Activated CD4-positive, alpha-beta T cell treated with anti-CD3 and anti-CD28 coated beads, Interleukin-2, amount 10 ng/mL, durations not matched to agents 24 days and 14 days (primary cell): ENCODE data around the gene PPP2R1B. TPM values are rescaled to one million over a fixed set of nuclear protein-coding genes. Genes with fewer than 3 reads are reported as not detected.

Experiments
- DNase-seq: peaks from one replicate; pipeline ENCODE4 v3.0.0; 2022
- H3K27ac Mint-ChIP-seq: one replicate; pipeline ENCODE4 v1.8.0; 2022; ENCODE audit warnings: mild to moderate bottlenecking, mixed read lengths
- H3K27me3 Mint-ChIP-seq: one replicate; pipeline ENCODE4 v1.8.0; 2022; ENCODE audit warnings: mixed read lengths
- H3K36me3 Mint-ChIP-seq: one replicate; pipeline ENCODE4 v1.8.0; 2022; ENCODE audit warnings: low read depth, mild to moderate bottlenecking, mixed read lengths
- H3K4me1 Mint-ChIP-seq: one replicate; pipeline ENCODE4 v1.8.0; 2021; ENCODE audit warnings: mixed read lengths
- H3K4me3 Mint-ChIP-seq: one replicate; pipeline ENCODE4 v1.8.0; 2022; ENCODE audit warnings: mild to moderate bottlenecking, moderate library complexity, mixed read lengths
- H3K9me3 Mint-ChIP-seq: one replicate; pipeline ENCODE4 v1.8.0; 2021; ENCODE audit warnings: mixed read lengths
- intact Hi-C: fragments of 100-400 bp; cut with micrococcal nuclease; formaldehyde crosslinking; loops from one replicate; pipeline ENCODE4 v1.15.1; 2023
- total RNA-seq: library from RNA; stranded (reverse); gene quantifications from 2 replicates; pipeline ENCODE4 v1.2.3, GENCODE V29; 2022

PPP2R1B gene
- 63.2 and 63.6 TPM in 2 replicates for total RNA-seq

DNA sequence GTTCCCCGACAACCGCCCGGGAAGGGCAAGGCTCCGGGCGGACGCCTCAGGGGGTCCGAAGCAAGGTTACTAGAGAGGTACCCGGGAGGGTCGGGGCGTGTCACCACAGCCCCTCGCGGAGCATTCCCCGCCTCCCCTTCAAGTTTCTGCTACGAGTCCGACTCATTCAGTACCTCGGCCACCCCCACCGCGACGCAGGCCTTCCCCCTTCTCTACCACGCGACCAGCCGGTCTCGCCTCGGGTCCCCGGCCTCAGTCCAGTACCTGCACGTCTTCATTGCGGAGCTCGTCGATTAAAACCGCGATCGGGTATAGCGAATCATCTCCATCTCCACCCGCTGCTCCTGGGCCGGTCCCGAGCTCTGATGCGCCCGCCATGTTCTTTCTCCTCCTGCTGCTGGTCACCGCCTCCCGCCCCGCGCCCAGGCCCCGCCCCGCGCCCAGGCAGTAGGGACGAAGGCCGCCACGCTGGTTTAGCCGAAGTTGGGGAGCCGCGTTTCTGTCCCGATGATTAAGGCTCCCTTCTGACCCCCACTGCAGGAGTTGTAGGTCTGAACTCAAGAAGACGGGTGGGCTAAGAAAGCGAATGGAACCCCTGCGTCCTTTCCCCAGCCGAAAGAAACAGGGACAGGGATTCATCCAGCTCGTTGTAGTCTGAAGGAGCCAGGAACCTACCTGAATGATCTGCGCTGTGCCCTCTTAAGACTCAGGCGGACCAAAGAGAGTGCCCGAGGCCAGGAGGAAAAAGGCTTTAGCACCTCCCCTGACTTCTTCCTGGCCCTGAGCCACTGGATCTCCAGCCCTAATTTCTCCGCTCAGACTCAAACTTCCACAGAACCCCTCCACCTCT is at the start of gene PPP2R1B:
Gene PPP2R1B (minus strand): TSS at position 406 of the 850 bp plus-strand sequence. CDS start 28 bp downstream, at position 378.
- peak within 1 kb of the TSS; percentile 98 for H3K27ac Mint-ChIP-seq
- intact Hi-C loops: loop anchor here (1.0 to 5.0 kb wide), 6 partner anchors 75 to 306 kb away; partner anchors contain the start of genes CFAP68, DLAT, FDXACB1 and NKAPD1
- H3K27me3 Mint-ChIP-seq: no peaks in the 10 kb centered on the region
- peak; percentile 91 for DNase-seq
- H3K36me3 Mint-ChIP-seq: peaks cover 35% of the 10 kb centered on the region
- peak within 1 kb of the TSS; percentile 85 for H3K4me3 Mint-ChIP-seq
- H3K4me1 Mint-ChIP-seq: peaks cover 31% of the 10 kb centered on the region
- no peaks in the 10 kb centered on the region for H3K9me3 Mint-ChIP-seq

DNA sequence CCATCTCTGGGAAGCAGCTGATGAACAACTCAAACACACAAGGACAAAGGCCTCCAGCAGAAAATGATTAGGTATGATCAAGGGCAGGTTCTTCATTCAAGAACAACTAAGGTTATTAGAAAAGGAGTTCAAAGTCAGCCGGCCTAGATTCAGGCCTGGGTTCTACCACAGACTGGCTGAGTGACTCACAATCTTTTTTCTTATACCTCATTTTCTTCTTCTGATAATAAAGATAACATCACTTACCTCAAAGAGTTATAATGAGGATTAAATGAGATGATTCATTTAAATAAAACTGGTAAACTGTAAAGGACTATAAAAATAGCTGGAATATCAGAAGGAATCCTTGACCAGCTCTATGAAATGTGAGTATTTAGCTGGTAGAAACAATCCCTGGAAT is 49.3 kb upstream of the PPP2R1B start:
- intact Hi-C loops: no loop called here
- Mint-ChIP-seq H3K4me1 (no peaks in the 10 kb centered on the region), H3K27ac (no peak overlapping the region), H3K27me3 (no peaks in the 10 kb centered on the region), H3K9me3 (no peaks in the 10 kb centered on the region), H3K36me3 (peaks cover 23% of the 10 kb centered on the region), H3K4me3 (no peak overlapping the region)
- no peak for DNase-seq

DNA sequence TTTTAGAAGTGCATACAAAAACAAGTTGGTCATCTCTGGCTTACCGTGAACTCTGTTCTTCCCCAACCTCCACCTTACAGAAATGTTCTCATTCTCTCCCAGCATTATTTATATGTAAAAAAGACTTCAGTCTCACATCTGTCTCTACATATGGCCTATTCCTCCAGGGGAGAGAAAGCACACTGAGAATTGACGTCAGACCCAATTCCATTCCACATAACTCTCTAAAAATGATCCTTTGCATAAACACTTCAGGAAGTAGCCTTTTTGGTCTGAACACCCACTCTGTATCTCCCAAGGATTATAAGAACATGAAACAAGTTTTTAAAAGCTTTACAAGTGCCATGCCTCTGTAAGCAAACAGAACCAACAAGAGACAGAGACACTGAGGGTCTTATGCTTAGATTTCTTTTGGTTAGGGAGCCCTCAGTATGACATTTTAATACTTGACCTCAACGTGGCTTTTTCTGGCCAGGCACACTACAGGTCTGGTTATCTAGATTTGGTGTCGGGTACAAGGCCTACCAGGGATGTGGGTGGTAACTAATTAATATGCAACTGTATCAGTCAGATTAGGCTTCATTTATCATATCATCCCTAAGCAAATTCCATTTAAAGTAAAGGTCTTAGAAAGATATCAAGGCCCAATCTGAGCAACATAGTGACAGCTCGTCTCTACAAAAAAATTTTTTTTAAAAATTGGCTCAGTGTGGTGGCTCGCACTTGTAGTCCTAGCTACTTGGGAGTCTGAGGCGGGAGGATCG is 48.5 kb upstream of the PPP2R1B start:
- intact Hi-C loops: no loop called here
- Mint-ChIP-seq H3K9me3 (no peaks in the 10 kb centered on the region), H3K36me3 (peaks cover 19% of the 10 kb centered on the region), H3K27ac (no peak overlapping the region), H3K4me3 (no peak overlapping the region), H3K4me1 (no peaks in the 10 kb centered on the region), H3K27me3 (no peaks in the 10 kb centered on the region)
- DNase-seq: no peak

DNA sequence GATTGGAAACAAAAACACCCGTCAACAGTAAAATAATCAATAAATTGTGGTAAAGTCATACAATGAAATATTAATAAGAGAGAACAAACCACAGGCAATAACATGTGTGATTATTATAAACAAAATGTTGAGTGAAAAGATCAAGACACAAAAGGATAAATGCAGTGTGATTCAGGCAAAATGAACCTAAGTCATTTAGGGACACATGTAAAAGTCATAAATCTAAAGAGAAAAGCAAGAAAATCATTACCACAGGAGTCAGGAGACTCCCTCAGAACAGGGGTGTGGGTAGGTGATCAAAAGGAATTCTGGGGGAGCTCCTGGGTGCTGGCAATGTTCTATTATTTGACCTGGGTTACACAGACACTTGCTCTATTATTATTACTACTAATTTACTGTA is 47.9 kb upstream of the PPP2R1B start:
- Mint-ChIP-seq H3K27me3 (no peaks in the 10 kb centered on the region), H3K4me1 (no peaks in the 10 kb centered on the region), H3K36me3 (peaks cover 19% of the 10 kb centered on the region), H3K27ac (no peak overlapping the region), H3K4me3 (no peak overlapping the region), H3K9me3 (no peaks in the 10 kb centered on the region)
- no peak for DNase-seq
- intact Hi-C loops: no loop called here

DNA sequence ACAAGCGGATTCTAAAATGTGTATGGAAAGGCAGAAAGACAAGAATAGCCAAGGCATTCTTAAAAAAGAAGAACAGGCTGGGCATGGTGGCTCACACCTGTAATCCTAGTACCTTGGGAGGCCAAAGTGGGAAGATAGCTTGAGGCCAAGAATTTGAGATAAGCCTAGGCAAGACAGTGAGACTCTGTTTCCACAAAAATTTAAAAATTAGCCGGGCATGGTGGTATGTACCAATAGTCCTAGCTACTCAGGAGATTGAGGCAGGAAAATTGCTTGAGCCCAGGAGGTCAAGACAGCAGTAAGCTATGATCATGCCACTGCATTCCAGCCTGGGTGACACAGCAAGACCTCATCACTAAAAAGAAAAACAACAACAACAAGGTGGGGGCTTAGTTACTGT is 46.0 kb upstream of the PPP2R1B start:
- Mint-ChIP-seq H3K4me1 (no peaks in the 10 kb centered on the region), H3K9me3 (no peaks in the 10 kb centered on the region), H3K4me3 (no peak overlapping the region), H3K36me3 (peaks cover 29% of the 10 kb centered on the region), H3K27ac (no peak overlapping the region), H3K27me3 (no peaks in the 10 kb centered on the region)
- intact Hi-C loops: no loop called here
- DNase-seq: no peak

DNA sequence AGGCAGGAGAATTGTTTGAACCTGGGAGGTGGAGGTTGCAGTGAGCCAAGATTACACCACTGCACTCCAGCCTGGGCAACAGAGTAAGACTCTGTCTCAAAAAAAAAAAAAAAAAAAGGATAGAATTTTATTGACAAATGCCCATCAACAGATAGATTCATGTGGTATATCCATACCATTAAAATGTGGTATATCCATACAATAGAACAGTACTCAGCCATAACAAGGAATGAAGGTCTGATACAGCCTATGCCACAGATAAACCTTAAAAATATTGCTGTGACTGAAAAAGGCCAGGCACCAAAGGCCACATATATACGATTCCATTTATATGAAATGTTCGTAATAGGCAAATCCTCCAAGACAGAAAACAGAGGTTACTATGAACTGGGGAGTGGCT is 45.3 kb upstream of the PPP2R1B start:
- Mint-ChIP-seq H3K4me3 (no peak overlapping the region), H3K36me3 (peaks cover 31% of the 10 kb centered on the region), H3K4me1 (no peaks in the 10 kb centered on the region), H3K27me3 (no peaks in the 10 kb centered on the region), H3K9me3 (no peaks in the 10 kb centered on the region), H3K27ac (no peak overlapping the region)
- no peak for DNase-seq
- intact Hi-C loops: no loop called here

DNA sequence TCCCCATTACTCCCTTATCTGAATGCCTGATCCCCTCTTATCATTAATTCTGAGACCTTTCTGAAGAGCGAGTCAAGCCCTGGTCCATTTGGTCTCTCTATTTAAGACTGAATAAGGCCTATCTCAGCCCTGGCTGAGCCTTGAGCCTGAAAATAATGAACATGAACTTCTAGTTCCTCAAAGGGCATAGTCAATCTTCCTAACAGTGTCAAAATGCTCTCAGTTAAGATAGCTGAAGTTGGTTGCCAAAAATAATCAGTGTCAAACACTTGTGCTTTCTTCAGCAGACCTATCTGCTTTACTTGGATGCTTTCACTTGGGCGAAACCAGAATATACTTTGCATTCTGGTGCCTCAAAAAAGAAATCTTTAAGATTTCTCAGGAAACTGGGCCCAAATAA is 42.6 kb upstream of the PPP2R1B start:
- H3K27ac Mint-ChIP-seq: no peak overlapping the region
- no peaks in the 10 kb centered on the region for H3K27me3 Mint-ChIP-seq
- H3K4me1 Mint-ChIP-seq: peaks cover 3% of the 10 kb centered on the region
- DNase-seq: no peak
- no peak overlapping the region for H3K4me3 Mint-ChIP-seq
- intact Hi-C loops: no loop called here
- no peaks in the 10 kb centered on the region for H3K9me3 Mint-ChIP-seq
- peaks cover 39% of the 10 kb centered on the region for H3K36me3 Mint-ChIP-seq

DNA sequence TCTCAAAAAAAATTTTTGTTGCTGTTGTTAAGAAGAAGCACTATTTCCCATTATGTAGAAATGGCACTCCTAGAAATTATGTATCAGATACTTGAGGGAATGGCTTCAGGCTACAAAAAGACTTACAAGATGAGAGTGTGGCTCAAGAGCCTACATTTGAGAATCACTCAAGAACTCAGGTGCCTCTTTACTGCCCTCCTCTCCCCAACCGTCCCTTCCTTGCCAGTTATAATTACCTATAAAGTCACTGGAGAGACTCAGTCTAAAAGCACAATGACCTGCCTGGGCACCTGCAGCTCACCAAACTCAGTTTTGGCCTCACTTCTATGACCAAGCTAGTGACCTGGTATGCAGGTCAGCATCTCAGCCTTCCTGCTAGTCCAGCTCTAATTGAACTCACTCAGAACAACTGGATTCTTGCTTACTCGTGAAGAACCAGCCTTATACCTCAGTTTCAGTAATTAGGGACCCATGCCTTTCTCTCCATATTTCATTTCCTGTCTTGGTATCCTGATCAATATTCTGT is 41.9 kb upstream of the PPP2R1B start:
- Mint-ChIP-seq H3K27me3 (no peaks in the 10 kb centered on the region), H3K9me3 (no peaks in the 10 kb centered on the region), H3K4me1 (peaks cover 3% of the 10 kb centered on the region), H3K4me3 (no peak overlapping the region), H3K27ac (no peak overlapping the region), H3K36me3 (peaks cover 43% of the 10 kb centered on the region)
- intact Hi-C loops: no loop called here
- DNase-seq: no peak

DNA sequence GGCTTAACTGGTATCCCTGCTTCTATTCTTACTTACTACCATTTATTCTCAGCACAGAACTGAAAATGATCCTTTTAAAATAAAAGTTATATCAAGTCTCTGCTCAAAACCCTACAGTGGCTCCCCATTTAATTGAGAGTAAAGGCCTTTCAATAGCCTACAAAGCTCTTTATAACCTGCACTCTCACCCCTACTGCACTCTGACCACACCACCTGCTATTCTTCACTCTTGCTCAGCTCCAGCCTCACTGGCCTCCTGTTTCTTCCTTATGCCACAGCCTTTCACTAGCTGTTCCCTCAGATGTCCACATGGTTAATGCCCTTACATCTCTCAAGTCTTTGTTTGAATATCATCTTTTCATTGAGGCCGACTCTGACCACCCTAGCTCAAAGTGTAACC is 40.9 kb upstream of the PPP2R1B start:
- no peaks in the 10 kb centered on the region for H3K27me3 Mint-ChIP-seq
- intact Hi-C loops: no loop called here
- peaks cover 40% of the 10 kb centered on the region for H3K36me3 Mint-ChIP-seq
- H3K9me3 Mint-ChIP-seq: no peaks in the 10 kb centered on the region
- H3K27ac Mint-ChIP-seq: no peak overlapping the region
- no peak for DNase-seq
- peaks cover 3% of the 10 kb centered on the region for H3K4me1 Mint-ChIP-seq
- no peak overlapping the region for H3K4me3 Mint-ChIP-seq

DNA sequence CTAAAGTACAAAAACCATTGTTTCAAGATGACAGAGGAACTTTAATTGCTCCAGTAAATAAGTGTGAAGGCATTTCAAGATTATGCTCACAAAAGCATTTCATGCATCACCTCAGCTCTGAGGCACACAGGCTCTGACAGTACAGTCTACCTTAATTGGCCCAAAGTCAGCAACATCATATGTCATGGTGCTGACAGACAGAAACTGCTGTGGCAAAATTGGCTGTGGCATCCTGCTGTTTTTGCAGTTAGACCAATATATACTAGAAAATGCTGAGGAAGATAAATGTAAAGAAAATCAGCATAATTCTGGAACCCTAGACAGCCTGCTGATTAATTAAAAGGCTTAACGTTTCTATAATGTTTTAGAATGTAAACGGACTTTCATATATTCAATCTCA is 34.9 kb upstream of the PPP2R1B start:
- no peak for DNase-seq
- peaks cover 14% of the 10 kb centered on the region for H3K4me1 Mint-ChIP-seq
- peaks cover 42% of the 10 kb centered on the region for H3K36me3 Mint-ChIP-seq
- no peak overlapping the region for H3K27ac Mint-ChIP-seq
- H3K4me3 Mint-ChIP-seq: no peak overlapping the region
- H3K9me3 Mint-ChIP-seq: peaks cover 4% of the 10 kb centered on the region
- intact Hi-C loops: no loop called here
- no peaks in the 10 kb centered on the region for H3K27me3 Mint-ChIP-seq

DNA sequence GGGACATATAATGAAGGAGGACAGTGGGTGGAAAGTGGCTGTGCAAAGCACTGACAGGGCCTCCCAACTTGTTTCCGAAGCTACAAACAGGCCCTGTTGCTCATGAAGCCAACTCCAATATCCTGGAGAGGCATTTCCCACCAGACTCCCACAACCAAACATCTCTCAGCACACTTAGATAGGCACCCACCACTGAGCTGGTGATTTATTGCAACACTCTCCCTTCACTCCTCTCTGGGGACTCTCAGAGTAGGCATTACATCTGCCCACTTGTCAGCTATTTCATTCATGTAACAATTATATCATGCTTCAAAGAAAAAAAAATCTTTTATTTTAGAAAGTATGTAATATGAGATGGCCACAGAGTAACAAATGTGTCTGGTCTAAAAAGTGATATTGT is 32.1 kb upstream of the PPP2R1B start:
- Mint-ChIP-seq H3K9me3 (peaks cover 4% of the 10 kb centered on the region), H3K4me1 (peaks cover 10% of the 10 kb centered on the region), H3K4me3 (no peak overlapping the region), H3K36me3 (peaks cover 37% of the 10 kb centered on the region), H3K27ac (no peak overlapping the region), H3K27me3 (no peaks in the 10 kb centered on the region)
- intact Hi-C loops: no loop called here
- DNase-seq: no peak

DNA sequence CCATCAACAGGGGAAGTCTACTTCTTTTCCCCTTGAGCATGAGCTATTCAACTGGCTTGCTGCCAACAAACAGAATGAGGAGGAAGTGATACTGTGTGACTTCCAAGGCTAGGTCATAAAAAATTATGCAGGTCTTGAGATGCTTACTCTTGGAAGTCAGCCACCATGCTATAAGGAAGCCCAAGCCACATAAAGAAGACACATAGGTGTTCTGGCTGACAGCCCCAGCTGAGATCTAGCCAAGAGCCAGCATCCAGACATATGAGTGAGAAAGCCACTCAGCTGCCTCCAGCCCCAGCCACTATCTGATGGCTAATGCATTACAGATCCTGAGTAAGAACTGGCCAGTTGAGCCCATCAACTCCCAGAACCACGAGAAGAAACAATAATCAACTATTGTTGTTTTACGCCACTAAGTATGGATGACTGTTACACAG is 31.0 kb upstream of the PPP2R1B start:
- H3K4me1 Mint-ChIP-seq: peaks cover 10% of the 10 kb centered on the region
- H3K36me3 Mint-ChIP-seq: peaks cover 36% of the 10 kb centered on the region
- intact Hi-C loops: no loop called here

DNA sequence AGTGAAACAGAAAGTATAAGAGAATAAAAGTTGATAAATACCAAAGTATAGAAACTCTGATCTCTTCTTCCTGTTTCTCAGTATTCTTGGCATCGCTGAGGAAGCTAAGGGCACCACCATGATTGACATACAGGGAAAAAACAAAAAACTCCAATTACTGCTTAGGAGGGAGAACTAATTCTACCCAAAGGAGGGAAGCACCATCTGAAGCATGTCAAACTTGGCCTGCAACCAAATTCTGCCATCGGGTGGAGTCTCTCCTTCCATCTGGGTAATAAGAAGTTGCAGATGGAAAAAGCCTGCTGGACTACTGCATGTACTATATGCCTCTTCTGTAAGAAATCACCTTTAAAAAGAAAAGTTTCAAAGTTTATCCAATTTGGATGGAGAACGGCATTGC is 30.5 kb upstream of the PPP2R1B start:
- DNase-seq: no peak
- Mint-ChIP-seq H3K27me3 (no peaks in the 10 kb centered on the region), H3K36me3 (peaks cover 33% of the 10 kb centered on the region), H3K9me3 (peaks cover 4% of the 10 kb centered on the region), H3K4me1 (peaks cover 8% of the 10 kb centered on the region), H3K27ac (no peak overlapping the region), H3K4me3 (no peak overlapping the region)
- intact Hi-C loops: no loop called here

More for the DNA sequence above, 31.0 kb upstream of the PPP2R1B start:
- DNase-seq: no peak
- Mint-ChIP-seq H3K27ac (no peak overlapping the region), H3K4me3 (no peak overlapping the region), H3K9me3 (peaks cover 4% of the 10 kb centered on the region), H3K27me3 (no peaks in the 10 kb centered on the region)
